Measurements from ENCODE around the gene YTHDF1.

YTHDF1 gene

DNA sequence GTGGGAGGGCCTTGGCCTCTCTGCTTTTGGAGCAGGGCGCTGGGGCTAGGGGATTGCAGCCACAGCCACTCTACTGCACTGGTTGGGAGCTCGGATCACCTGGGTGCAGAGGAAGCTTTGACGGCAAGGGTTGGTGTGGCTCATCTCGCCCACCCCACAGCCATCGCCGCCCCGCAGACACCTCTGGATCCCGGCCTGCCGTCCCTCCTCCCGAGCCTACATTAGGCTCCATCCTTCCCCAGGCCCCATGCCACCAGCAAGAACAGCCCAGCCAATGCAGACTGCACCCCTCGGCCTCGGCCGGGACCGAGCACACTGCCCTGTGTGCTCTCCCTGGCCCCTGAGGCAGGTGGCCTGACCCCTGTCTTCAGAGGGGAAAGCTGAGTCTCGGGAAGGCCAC is 44.6 kb upstream of the YTHDF1 start:
- H3K9me3 ChIP-seq (ENCODE audit: insufficient read depth, low read length) = no peaks in the 10 kb centered on the region

DNA sequence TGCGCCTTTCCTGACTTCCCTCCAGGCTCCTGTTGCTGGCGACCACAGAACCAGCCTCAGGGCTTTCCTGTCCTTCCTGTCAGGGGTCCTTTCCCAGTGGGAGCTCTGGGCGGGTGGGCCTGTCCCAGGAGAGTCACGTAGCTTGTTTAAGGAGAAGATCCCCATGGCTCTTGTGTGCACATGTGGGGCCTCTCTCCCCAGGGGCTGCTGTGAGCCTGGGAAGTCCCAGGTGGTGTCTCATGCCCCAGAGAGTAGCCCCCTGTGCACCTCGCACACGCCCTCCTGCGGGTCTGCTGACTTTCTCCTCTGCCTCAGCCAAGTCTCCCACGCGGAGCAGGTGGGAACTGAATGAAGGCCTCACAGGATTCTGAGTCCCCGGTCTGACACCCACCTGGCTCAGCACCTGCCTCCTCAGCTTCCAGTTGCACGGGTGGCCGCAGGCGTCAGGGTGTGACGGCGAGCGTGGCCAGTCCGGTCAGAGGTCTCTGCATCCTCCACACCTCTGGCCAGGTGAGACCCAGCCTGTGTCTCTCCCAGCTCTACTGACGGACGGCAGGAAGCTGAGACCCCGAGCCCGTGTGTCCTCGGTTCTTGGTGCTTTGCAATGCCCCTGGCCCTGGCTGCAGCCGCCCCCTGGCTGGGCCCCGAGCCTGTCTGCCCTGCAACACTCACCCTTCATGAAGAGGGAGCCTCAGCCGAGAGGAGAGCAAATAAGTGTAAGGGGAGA is 44.0 kb upstream of the YTHDF1 start:
- TF ChIP-seq SUZ12 (IDR thresholded peaks at IDR 0.05; ENCODE audit: extremely low read depth, insufficient read depth, insufficient read length) (no peak), ZNF274 (IDR thresholded peaks at IDR 0.05; ENCODE audit: low read depth, low read length) (no peak), YY1 (IDR thresholded peaks at IDR 0.05; ENCODE audit: insufficient read depth, insufficient read length) (no peak)
- no peak for DNase-seq (ENCODE audit: low read depth, low spot score)
- H3K36me3 ChIP-seq (ENCODE audit: insufficient read depth, insufficient read length, low read length) = peaks cover 3% of the 10 kb centered on the region
- peaks cover 21% of the 10 kb centered on the region for H3K27me3 ChIP-seq (ENCODE audit: insufficient read depth, insufficient read length)
- H3K9me3 ChIP-seq (ENCODE audit: insufficient read depth, low read length) = no peaks in the 10 kb centered on the region
- H3K4me1 ChIP-seq (ENCODE audit: insufficient read depth, insufficient read length) = peaks cover 45% of the 10 kb centered on the region
- no peak overlapping the region for H3K4me3 ChIP-seq (ENCODE audit: insufficient read length, low read depth)
- H3K9ac ChIP-seq (ENCODE audit: insufficient read length, low read depth) = peak overlapping the region; percentile 9

More for the DNA sequence above, 44.6 kb upstream of the YTHDF1 start:
- DNase-seq (ENCODE audit: low read depth, low spot score) = no peak
- no peak overlapping the region for H3K4me3 ChIP-seq (ENCODE audit: insufficient read length, low read depth)
- no peak for TF ChIP-seq ZNF274 (IDR thresholded peaks at IDR 0.05; ENCODE audit: low read depth, low read length)
- no peak for TF ChIP-seq YY1 (IDR thresholded peaks at IDR 0.05; ENCODE audit: insufficient read depth, insufficient read length)
- TF ChIP-seq SUZ12 (IDR thresholded peaks at IDR 0.05; ENCODE audit: extremely low read depth, insufficient read depth, insufficient read length) = no peak
- H3K9ac ChIP-seq (ENCODE audit: insufficient read length, low read depth) = peak overlapping the region; percentile 43
- peaks cover 3% of the 10 kb centered on the region for H3K36me3 ChIP-seq (ENCODE audit: insufficient read depth, insufficient read length, low read length)
- peaks cover 15% of the 10 kb centered on the region for H3K27me3 ChIP-seq (ENCODE audit: insufficient read depth, insufficient read length)
- H3K4me1 ChIP-seq (ENCODE audit: insufficient read depth, insufficient read length) = peaks cover 39% of the 10 kb centered on the region

DNA sequence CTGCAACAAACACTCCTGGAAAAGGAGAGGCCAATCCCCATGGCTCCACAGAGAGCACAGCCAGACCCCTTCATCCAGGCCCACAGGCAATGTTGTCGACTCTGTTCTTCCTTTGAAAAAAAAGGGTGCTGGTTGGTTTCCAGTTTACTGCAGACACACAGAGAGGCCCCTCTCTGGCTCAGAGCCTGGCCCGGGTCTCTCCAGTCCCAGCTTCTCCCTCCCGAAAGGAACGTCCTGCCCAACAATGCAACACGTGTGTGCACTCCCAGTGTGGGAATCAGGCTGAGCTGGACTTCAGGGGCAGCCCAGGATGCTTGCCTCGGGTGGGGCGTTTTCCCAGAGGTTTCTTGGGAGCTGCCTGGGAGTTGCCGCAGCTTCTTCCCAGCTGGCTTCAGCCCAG is 42.9 kb upstream of the YTHDF1 start:
- TF ChIP-seq SUZ12 (IDR thresholded peaks at IDR 0.05; ENCODE audit: extremely low read depth, insufficient read depth, insufficient read length) (no peak), ZNF274 (IDR thresholded peaks at IDR 0.05; ENCODE audit: low read depth, low read length) (no peak), YY1 (IDR thresholded peaks at IDR 0.05; ENCODE audit: insufficient read depth, insufficient read length) (no peak)
- Histone ChIP-seq H3K27me3 (ENCODE audit: insufficient read depth, insufficient read length) (peaks cover 24% of the 10 kb centered on the region), H3K36me3 (ENCODE audit: insufficient read depth, insufficient read length, low read length) (peaks cover 3% of the 10 kb centered on the region), H3K4me1 (ENCODE audit: insufficient read depth, insufficient read length) (peaks cover 47% of the 10 kb centered on the region), H3K9me3 (ENCODE audit: insufficient read depth, low read length) (no peaks in the 10 kb centered on the region), H3K9ac (ENCODE audit: insufficient read length, low read depth) (no peak overlapping the region), H3K4me3 (ENCODE audit: insufficient read length, low read depth) (no peak overlapping the region)
- no peak for DNase-seq (ENCODE audit: low read depth, low spot score)

DNA sequence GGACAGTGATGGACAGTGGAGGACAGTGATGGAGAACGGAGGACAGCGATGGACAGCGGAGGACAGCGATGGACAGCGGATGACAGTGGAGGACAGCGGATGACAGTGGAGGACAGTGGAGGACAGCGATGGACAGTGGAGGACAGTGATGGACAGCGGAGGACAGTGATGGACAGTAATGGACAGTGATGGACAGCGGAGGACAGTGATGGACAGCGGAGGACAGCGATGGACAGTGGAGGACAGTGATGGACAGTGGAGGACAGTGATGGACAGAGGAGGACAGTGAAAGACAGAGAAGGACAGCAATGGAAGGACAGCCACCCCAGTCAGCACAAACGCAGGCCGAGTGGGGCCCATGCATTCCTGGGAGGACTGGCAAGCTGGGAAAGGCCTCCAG is 41.7 kb upstream of the YTHDF1 start:
- DNase-seq (ENCODE audit: low read depth, low spot score) = no peak
- TF ChIP-seq ZNF274 (IDR thresholded peaks at IDR 0.05; ENCODE audit: low read depth, low read length) (no peak), YY1 (IDR thresholded peaks at IDR 0.05; ENCODE audit: insufficient read depth, insufficient read length) (no peak), SUZ12 (IDR thresholded peaks at IDR 0.05; ENCODE audit: extremely low read depth, insufficient read depth, insufficient read length) (no peak)
- H3K27me3 ChIP-seq (ENCODE audit: insufficient read depth, insufficient read length) = peaks cover 30% of the 10 kb centered on the region
- no peak overlapping the region for H3K4me3 ChIP-seq (ENCODE audit: insufficient read length, low read depth)
- H3K4me1 ChIP-seq (ENCODE audit: insufficient read depth, insufficient read length) = peaks cover 54% of the 10 kb centered on the region
- H3K9me3 ChIP-seq (ENCODE audit: insufficient read depth, low read length) = no peaks in the 10 kb centered on the region
- H3K36me3 ChIP-seq (ENCODE audit: insufficient read depth, insufficient read length, low read length) = peaks cover 3% of the 10 kb centered on the region
- no peak overlapping the region for H3K9ac ChIP-seq (ENCODE audit: insufficient read length, low read depth)

DNA sequence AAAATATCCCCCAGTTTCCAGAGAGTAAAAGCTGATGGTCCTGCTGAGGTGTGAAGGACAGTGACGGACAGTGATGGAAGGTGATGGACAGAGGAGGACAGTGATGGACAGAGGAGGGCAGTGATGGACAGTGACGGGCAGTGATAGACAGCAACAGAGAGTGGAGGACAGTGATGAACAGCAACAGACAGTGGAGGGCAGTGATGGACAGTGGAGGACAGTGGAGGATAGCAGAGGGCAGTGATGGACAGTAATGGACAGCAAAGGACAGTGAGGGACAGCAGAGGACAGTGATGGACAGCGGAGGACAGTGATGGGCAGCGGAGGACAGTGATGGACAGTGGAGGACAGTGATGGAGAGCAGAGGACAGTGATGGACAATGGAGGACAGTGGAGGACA is 41.0 kb upstream of the YTHDF1 start:
- peaks cover 37% of the 10 kb centered on the region for H3K27me3 ChIP-seq (ENCODE audit: insufficient read depth, insufficient read length)
- peaks cover 56% of the 10 kb centered on the region for H3K4me1 ChIP-seq (ENCODE audit: insufficient read depth, insufficient read length)
- H3K9me3 ChIP-seq (ENCODE audit: insufficient read depth, low read length) = no peaks in the 10 kb centered on the region

DNA sequence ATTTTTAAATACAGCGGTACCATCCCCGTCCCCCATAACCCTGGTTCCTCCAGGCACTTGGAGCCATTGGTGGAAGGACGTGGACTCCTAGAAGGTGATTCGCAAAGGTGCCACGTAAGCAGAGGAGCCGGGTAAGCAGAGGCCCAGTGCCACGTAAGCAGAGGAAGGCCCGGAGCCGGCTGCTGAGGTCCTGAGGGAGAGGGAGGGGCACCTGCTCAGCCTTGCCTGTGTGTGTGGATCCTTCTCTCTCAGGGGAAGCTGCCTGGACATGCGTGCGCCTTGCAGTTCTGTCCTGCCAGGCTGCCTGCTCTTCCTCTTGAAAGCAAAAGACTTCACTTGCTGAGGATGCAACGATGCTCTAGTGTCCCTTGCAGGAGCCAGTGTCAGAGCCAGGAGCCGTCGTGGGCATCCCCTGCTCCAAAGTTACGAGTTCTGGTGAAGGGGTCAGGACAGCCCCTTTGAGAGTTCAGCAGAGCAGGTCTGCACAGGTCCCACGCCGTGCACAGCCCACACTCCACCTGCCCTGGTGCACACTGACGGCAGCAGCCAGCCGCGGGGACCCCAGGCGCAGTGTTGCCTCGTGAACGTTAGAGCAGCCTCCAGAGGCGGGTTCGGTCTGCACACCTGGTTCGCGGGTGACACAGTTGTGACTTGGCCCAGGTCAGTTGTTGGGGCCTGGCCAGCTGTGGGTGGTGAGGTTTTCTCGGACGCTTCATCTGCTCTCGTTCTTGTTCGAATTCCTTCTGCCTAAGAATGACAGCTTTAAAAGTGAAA is 40.2 kb upstream of the YTHDF1 start:
- no peaks in the 10 kb centered on the region for H3K9me3 ChIP-seq (ENCODE audit: insufficient read depth, low read length)
- H3K36me3 ChIP-seq (ENCODE audit: insufficient read depth, insufficient read length, low read length) = peaks cover 3% of the 10 kb centered on the region
- DNase-seq (ENCODE audit: low read depth, low spot score) = no peak
- TF ChIP-seq ZNF274 (IDR thresholded peaks at IDR 0.05; ENCODE audit: low read depth, low read length) = no peak
- TF ChIP-seq SUZ12 (IDR thresholded peaks at IDR 0.05; ENCODE audit: extremely low read depth, insufficient read depth, insufficient read length) = no peak
- no peak for TF ChIP-seq YY1 (IDR thresholded peaks at IDR 0.05; ENCODE audit: insufficient read depth, insufficient read length)
- H3K27me3 ChIP-seq (ENCODE audit: insufficient read depth, insufficient read length) = peaks cover 41% of the 10 kb centered on the region
- peak overlapping the region; percentile 44 for H3K9ac ChIP-seq (ENCODE audit: insufficient read length, low read depth)
- H3K4me1 ChIP-seq (ENCODE audit: insufficient read depth, insufficient read length) = peaks cover 54% of the 10 kb centered on the region
- H3K4me3 ChIP-seq (ENCODE audit: insufficient read length, low read depth) = no peak overlapping the region

More for the DNA sequence above, 41.0 kb upstream of the YTHDF1 start:
- TF ChIP-seq SUZ12 (IDR thresholded peaks at IDR 0.05; ENCODE audit: extremely low read depth, insufficient read depth, insufficient read length) (no peak), YY1 (IDR thresholded peaks at IDR 0.05; ENCODE audit: insufficient read depth, insufficient read length) (no peak), ZNF274 (IDR thresholded peaks at IDR 0.05; ENCODE audit: low read depth, low read length) (no peak)
- Histone ChIP-seq H3K4me3 (ENCODE audit: insufficient read length, low read depth) (no peak overlapping the region), H3K36me3 (ENCODE audit: insufficient read depth, insufficient read length, low read length) (peaks cover 3% of the 10 kb centered on the region), H3K9ac (ENCODE audit: insufficient read length, low read depth) (no peak overlapping the region)
- no peak for DNase-seq (ENCODE audit: low read depth, low spot score)

Data from NT2/D1 (cell line).